Pons (tissue), 1 donor: ENCODE data around the gene BCAN.
A peak's percentile ranks its signal among the peaks of the same experiment; 100 is the strongest.

ENCODE experiments used
- DNase-seq: peaks from one replicate; pipeline ENCODE4 v3.0.0-alpha.2; 2016; ENCODE audit warnings: low spot score

BCAN gene

DNA sequence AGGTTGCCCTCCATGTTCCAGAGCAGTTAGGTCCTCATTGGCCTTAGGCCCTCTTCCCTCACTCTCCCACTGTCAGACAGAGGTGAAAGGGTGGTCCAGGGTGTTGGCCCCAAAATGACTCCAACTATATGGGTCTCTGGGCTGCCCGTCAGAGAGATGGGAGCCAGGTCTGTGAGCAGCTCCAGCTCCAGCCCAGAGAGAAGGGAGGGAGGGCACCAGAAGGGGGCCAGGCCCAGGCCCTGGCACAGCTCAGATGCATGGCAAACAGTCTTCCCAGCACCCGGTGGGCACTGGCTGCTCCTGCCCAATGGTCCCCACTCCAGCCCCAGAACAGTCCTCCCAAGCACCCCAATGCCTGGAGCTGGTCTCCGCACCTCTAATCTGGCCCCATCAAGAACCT is 2.2 kb downstream of the BCAN start:
- no peak for DNase-seq

GRCh38 chr1:156644640-156645039 is 2.7 kb downstream of the BCAN start:
- no peak for DNase-seq

- DNase-seq, result no peak
Measured at GRCh38 chr1:156645056-156645455, 3.1 kb downstream of the BCAN start.

- no peak for DNase-seq
Measured at GRCh38 chr1:156645666-156646065, 3.7 kb downstream of the BCAN start.

- no peak for DNase-seq
Measured at GRCh38 chr1:156646738-156647211, 4.9 kb downstream of the BCAN start.

GRCh38 chr1:156647351-156647750 is 5.4 kb downstream of the BCAN start:
- no peak for DNase-seq

GRCh38 chr1:156648496-156648895 is 6.6 kb downstream of the BCAN start:
- DNase-seq, result no peak

GRCh38 chr1:156648951-156649350 is 7.0 kb downstream of the BCAN start:
- no peak for DNase-seq

DNA sequence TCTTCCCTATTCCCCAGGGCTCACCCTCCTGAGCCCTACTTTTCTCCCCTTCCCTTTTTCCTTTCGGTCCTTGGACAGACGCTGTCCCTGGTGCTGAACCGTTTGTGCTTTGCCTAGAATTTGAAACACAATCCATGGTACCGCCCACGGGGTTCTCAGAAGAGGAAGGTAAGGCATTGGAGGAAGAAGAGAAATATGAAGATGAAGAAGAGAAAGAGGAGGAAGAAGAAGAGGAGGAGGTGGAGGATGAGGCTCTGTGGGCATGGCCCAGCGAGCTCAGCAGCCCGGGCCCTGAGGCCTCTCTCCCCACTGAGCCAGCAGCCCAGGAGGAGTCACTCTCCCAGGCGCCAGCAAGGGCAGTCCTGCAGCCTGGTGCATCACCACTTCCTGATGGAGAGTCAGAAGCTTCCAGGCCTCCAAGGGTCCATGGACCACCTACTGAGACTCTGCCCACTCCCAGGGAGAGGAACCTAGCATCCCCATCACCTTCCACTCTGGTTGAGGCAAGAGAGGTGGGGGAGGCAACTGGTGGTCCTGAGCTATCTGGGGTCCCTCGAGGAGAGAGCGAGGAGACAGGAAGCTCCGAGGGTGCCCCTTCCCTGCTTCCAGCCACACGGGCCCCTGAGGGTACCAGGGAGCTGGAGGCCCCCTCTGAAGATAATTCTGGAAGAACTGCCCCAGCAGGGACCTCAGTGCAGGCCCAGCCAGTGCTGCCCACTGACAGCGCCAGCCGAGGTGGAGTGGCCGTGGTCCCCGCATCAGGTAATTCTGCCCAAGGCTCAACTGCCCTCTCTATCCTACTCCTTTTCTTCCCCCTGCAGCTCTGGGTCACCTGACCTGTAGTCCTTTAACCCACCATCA is 10.4 kb downstream of the BCAN start:
- no peak for DNase-seq

- no peak for DNase-seq
Measured at GRCh38 chr1:156652992-156653355, 11.1 kb downstream of the BCAN start.

- no peak for DNase-seq
Measured at GRCh38 chr1:156654700-156655099, 12.8 kb downstream of the BCAN start.

DNA sequence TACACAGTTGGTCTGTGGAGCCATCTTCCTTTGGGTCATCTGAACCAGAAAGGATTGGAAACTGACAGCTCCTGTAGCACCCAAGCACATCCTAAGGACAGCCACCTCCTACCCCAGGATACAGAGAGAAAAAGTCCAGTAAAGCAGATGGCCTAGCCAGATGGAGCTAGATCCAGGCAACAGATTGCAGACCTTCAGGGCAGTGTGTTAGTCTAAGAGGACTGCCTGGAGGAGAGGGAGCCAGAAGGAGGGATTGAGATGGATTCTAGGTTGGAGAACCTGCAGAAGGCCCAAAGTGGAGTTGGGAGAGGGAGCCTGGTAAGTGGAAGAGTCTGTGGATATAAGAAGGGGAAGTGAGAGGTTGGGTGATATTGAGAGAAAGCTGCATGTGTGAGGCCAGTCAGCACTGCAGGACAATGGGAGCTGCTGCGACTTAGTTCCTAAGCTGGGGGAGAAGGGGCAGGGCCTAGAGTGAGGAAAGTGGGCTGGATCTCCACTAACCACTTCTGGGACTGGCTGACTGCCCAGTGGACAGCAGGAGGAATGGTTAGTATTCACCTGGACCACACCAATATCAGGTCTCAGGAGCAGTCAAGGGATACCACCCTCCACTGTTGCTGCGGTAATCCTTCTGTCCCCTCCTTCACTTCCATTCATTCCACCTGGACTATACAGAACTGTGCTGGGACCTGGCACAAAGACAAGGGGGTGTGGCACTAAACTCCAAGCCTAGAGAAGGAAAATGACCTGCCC is 13.4 kb downstream of the BCAN start:
- no peak for DNase-seq

DNA sequence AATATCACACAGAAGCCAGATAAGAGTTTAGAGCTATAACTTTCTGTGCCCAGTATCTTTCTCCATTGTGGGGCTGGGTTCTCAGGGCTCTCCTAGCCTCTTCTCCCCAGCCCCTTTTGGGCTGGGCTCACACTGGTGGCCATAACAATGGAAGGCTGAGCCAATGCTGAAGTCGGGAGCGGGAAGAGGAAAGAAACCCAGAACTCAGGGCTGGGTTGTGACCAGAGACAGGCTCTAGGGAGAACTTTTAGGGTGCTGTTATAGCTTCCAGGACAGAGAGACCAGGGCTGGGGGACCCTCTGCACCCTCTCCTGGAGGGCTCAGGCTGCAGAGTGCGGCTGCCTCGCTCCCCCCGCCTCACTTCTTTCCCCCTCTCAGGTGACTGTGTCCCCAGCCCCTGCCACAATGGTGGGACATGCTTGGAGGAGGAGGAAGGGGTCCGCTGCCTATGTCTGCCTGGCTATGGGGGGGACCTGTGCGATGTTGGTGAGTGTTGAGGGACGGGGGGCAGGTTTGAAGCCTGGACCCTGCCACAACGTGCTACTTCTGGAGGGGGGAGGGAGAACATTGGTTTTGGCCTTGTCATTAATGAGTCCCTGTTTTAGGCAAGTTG is 14.1 kb downstream of the BCAN start:
- no peak for DNase-seq

DNA sequence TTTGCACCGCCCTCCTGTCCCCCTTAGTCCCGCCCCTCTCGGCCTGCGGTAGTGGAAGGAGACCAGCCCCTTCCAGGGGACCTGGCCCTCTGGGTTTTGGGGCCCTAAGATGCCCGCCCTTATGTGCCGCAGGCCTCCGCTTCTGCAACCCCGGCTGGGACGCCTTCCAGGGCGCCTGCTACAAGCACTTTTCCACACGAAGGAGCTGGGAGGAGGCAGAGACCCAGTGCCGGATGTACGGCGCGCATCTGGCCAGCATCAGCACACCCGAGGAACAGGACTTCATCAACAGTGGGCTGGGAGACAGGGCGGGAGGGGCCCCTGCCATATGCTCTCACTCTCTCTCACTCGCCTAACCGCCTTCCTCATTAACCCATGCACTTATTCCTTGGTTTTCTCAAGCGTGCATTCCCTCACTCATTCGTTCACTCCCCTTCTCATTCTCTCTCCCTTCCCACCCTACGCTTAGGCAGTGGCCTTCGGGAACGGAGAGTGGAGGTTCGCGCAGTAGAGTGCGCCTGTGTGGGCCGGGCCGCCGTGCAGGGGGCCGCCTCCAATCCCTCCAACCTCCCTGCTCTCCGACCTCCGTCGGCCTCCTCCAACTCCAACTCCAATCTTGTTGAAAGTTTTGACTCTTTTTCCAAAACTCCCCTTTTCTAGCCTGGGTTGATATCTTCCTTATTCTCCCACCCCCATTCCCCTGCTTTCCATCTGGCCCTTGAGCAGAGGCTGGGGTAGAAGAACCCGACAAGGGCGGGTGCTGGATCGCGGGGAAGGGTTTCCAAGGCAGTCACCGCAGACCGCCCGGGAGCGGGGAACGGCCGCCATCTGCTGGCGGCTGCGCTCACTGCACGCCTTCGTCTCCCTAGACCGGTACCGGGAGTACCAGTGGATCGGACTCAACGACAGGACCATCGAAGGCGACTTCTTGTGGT is 15.2 kb downstream of the BCAN start:
- peak; percentile 62 for DNase-seq

DNA sequence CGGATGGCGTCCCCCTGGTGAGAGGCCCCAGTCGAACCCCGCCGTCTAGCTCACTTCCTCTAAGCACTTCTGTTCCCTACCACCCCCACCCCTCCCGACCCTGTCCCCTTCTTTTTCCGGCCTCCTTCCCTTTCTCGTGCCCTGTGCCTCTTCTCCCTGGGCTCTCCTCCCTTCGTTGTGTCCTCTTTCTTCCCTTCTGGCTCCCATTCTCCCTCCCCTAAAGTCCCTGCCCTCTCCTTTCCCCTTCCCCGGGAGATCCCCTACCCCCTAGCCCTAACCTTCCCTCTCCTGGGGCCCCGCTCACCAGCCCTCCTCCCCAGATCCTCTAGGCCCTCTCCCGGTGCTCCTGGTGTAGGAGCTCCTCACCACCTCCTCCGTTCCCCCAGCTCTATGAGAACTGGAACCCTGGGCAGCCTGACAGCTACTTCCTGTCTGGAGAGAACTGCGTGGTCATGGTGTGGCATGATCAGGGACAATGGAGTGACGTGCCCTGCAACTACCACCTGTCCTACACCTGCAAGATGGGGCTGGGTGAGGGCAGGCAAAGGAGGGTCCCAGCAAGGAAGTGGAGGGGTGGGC is 15.9 kb downstream of the BCAN start:
- DNase-seq, result no peak

DNA sequence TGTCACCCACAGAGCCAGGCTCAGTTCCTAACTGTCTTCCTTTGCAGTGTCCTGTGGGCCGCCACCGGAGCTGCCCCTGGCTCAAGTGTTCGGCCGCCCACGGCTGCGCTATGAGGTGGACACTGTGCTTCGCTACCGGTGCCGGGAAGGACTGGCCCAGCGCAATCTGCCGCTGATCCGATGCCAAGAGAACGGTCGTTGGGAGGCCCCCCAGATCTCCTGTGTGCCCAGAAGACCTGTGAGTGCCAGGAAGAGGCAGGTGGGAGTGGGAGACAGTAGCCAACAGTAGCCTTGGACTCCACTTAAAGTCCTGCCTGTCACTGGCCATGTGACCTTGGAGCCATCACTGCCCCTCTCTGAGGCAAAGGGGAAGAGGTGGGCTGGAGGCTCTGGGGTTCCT is 16.6 kb downstream of the BCAN start:
- no peak for DNase-seq

DNA sequence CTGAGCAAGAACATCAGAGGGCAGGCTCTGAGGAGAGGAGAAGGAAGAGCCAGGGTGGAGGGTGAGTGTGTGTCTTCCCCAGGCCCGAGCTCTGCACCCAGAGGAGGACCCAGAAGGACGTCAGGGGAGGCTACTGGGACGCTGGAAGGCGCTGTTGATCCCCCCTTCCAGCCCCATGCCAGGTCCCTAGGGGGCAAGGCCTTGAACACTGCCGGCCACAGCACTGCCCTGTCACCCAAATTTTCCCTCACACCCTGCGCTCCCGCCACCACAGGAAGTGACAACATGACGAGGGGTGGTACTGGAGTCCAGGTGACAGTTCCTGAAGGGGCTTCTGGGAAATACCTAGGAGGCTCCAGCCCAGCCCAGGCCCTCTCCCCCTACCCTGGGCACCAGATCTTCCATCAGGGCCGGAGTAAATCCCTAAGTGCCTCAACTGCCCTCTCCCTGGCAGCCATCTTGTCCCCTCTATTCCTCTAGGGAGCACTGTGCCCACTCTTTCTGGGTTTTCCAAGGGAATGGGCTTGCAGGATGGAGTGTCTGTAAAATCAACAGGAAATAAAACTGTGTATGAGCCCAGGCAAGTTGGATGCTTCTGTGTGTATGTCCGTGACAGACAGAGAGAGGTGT is 17.1 kb downstream of the BCAN start:
- DNase-seq, result no peak

DNA sequence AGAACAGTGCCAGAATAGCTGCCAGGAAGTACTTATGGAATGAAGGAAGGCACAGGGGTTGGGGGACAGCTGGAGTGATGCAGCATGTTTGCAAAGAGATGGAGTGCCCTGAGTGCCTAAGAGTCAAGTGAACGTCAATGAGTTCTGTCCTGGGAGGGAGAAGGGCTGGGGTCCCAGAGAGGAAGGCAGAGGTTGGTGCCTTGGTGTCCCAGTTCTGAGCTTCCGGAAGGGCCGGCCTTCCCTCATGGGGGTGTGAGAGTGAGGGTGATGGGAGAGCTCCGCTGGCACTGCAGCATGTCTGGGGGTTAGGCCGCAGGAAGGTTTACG is 17.7 kb downstream of the BCAN start:
- no peak for DNase-seq

DNA sequence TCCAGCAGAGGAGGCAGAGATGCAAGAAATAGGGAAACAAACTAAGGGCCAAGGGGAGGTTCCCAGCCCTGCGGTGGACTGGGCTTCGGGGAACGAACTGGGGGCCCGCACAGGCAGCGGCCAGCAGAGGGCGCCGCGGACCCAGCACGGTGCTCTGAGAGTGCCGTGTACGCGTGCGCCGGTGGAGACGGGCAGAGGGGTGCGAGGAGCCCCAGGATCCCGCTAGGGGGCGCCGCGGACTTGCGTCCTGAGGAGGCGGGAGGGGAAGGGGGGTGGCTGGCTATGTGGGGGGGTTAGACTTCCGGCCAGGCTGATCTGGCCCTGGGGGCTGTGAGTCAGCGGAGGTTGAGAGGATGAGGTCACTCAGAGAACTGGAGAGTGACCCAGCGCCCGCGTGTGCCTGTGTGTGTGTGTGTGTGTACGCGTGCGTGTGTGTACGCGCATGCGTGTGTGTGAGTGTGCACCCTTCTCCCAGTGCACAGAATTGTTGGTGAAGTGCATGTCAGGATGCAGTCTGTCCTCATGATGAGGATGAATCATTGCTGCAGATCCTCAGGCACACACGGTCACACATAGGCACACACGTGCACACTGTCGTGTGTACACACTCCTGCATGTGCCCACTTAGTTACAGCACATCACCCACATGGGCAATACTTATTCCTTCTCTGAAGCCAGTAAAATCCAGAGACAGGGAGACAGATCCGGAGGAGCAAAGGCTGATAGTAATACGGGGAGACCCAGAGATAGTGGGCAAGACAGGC is 18.3 kb downstream of the BCAN start:
- DNase-seq, result peak; percentile 93

- no peak for DNase-seq
Measured at GRCh38 chr1:156660752-156661112, 18.8 kb downstream of the BCAN start.
